Ascending aorta (tissue), 2 donors: ENCODE data around the gene MLX. TPM values are rescaled to one million over a fixed set of nuclear protein-coding genes. Genes with fewer than 3 reads are reported as not detected.
"Not testable (repeated sequence)": the region's sequence is repeated elsewhere in the genome, so short reads cannot be mapped to it uniquely, and the experiment has no call there.

Source experiments
- DNase-seq, 2 donors: peaks; one replicate each; pipeline ENCODE4 v3.0.0-alpha.2; 2019; ENCODE audit warnings: low spot score in 2 of 2
- H3K27ac ChIP-seq, 2 donors: fragments of 200-600 bp; sonication (generic); one replicate each; pipeline ENCODE4 v1.5.1; 2016 to 2017; ENCODE audit warnings: mild to moderate bottlenecking in 1 of 2
- H3K27me3 ChIP-seq: fragments of 200-600 bp; sonication (generic); one replicate; pipeline ENCODE4 v1.5.1; 2017
- H3K36me3 ChIP-seq, 2 donors: fragments of 200-600 bp; sonication (generic); one replicate each; pipeline ENCODE4 v1.5.1; 2016
- H3K4me1 ChIP-seq, 2 donors: fragments of 200-600 bp; sonication (generic); one replicate each; pipeline ENCODE4 v1.5.1; 2016 to 2017; ENCODE audit warnings: mild to moderate bottlenecking in 1 of 2
- H3K4me3 ChIP-seq, 2 donors: fragments of 200-600 bp; sonication (generic); one replicate each; pipeline ENCODE4 v1.5.1; 2016 to 2017; ENCODE audit warnings: mild to moderate bottlenecking in 1 of 2
- H3K9me3 ChIP-seq, 2 donors: fragments of 200-600 bp; sonication (generic); one replicate each; pipeline ENCODE4 v1.5.1; 2016
- intact Hi-C: fragments of 100-400 bp; cut with DNase I; formaldehyde crosslinking; loops from one replicate; pipeline ENCODE4 v1.15.1; 2023
- total RNA-seq: library from RNA; depleted of rRNA; stranded (reverse); fragments of >200 nt; gene quantifications from one replicate; pipeline ENCODE4 v1.1.0, GENCODE V29; 2016
- TF ChIP-seq, protein P1 (sequence below), 3 experiments: fragments of 200-600 bp in 2 of 3; fragments of 450-650 bp in 1 of 3; sonication (generic) in 2 of 3; IDR thresholded peaks; one replicate each; pipeline ENCODE4 v1.5.1; 2016 to 2019; ENCODE audit warnings: antibody characterized with exemption in 3 of 3, mild to moderate bottlenecking in 1 of 3, moderate library complexity in 1 of 3

Gene MLX
- total RNA-seq, 1 donor from 2014 or later = 15.8 TPM

DNA sequence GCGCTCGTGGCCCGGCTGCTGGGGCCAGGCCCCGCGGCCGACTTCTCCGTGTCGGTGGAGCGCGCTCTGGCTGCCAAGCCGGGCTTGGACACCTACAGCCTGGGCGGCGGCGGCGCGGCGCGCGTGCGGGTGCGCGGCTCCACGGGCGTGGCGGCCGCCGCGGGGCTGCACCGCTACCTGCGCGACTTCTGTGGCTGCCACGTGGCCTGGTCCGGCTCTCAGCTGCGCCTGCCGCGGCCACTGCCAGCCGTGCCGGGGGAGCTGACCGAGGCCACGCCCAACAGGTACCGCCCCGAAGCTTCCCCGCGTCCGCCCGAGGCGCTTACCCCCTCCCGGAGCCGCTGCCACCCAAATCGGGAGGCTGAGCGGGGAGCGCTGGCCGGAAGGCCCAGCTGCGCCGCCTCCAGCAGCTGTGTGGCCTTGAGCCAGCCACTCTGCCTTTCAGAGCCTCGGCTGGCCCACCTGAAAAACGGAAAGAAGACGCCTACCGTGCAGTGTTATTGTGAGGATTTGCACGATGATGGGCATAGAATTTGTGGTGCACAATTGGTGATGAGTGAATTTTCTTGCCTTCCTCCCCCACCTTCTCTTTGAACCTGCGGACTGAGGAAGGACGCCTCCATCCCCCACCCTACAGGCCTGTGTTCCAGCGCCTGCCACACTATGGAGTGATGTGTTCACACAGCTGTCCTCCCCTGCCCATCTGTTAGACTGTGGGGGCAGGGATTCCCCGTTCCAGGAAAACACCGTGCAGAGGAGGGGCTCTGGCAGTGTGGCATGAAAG lies 30.3 kb upstream of the MLX start:
- no peaks in the 10 kb centered on the region for H3K27me3 ChIP-seq
- peaks cover 18 to 30% of the 10 kb centered on the region in 2 donors for H3K36me3 ChIP-seq
- peaks cover 14 to 17% of the 10 kb centered on the region in 2 donors for H3K4me1 ChIP-seq
- peak overlapping the region; percentile 72 to 79 for H3K4me3 ChIP-seq
- DNase-seq = peak; percentile 63 to 91
- H3K9me3 ChIP-seq = no peaks in the 10 kb centered on the region
- peak overlapping the region; percentile 89 to 90 for H3K27ac ChIP-seq
- intact Hi-C loops = loop anchor here (1.0 to 5.0 kb wide), 5 partner anchors 18 to 114 kb away; partner anchors contain the start of genes CAVIN1, COASY and PSMC3IP
- TF ChIP-seq, protein P1, sequence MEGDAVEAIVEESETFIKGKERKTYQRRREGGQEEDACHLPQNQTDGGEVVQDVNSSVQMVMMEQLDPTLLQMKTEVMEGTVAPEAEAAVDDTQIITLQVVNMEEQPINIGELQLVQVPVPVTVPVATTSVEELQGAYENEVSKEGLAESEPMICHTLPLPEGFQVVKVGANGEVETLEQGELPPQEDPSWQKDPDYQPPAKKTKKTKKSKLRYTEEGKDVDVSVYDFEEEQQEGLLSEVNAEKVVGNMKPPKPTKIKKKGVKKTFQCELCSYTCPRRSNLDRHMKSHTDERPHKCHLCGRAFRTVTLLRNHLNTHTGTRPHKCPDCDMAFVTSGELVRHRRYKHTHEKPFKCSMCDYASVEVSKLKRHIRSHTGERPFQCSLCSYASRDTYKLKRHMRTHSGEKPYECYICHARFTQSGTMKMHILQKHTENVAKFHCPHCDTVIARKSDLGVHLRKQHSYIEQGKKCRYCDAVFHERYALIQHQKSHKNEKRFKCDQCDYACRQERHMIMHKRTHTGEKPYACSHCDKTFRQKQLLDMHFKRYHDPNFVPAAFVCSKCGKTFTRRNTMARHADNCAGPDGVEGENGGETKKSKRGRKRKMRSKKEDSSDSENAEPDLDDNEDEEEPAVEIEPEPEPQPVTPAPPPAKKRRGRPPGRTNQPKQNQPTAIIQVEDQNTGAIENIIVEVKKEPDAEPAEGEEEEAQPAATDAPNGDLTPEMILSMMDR (IDR thresholded peaks at IDR 0.05) = peak in 1 of 3 experiments; percentile 46

- intact Hi-C loops = loop anchor here (2.0 to 5.0 kb wide), 3 partner anchors 18 to 115 kb away; partner anchors contain the start of genes CAVIN1 and PSMC3IP
- H3K4me3 ChIP-seq = peak overlapping the region; percentile 72 to 79
- H3K36me3 ChIP-seq = peaks cover 23 to 38% of the 10 kb centered on the region in 2 donors
- TF ChIP-seq, protein P1 (IDR thresholded peaks at IDR 0.05) = no peak
- no peak for DNase-seq
- H3K4me1 ChIP-seq = peaks cover 14 to 15% of the 10 kb centered on the region in 2 donors
- peak overlapping the region; percentile 89 to 90 for H3K27ac ChIP-seq
- H3K27me3 ChIP-seq = no peaks in the 10 kb centered on the region
- no peaks in the 10 kb centered on the region for H3K9me3 ChIP-seq
Measured at GRCh38 chr17:42537156-42537805, 29.6 kb upstream of the MLX start.

GRCh38 chr17:42537826-42538451 lies 29.0 kb upstream of the MLX start:
- Histone ChIP-seq H3K4me1 (peaks cover 14 to 15% of the 10 kb centered on the region in 2 donors), H3K4me3 (no peak overlapping the region), H3K9me3 (no peaks in the 10 kb centered on the region), H3K27me3 (no peaks in the 10 kb centered on the region), H3K27ac (no peak overlapping the region), H3K36me3 (peaks cover 29 to 44% of the 10 kb centered on the region in 2 donors)
- intact Hi-C loops = loop anchor here (2.0 to 5.0 kb wide), 3 partner anchors 17 to 116 kb away; partner anchors contain the start of genes CAVIN1 and PSMC3IP
- TF ChIP-seq, protein P1 (IDR thresholded peaks at IDR 0.05) = no peak
- no peak for DNase-seq

- Histone ChIP-seq H3K4me3 (no peak overlapping the region), H3K27ac (no peak overlapping the region), H3K27me3 (no peaks in the 10 kb centered on the region), H3K4me1 (peaks cover 14 to 15% of the 10 kb centered on the region in 2 donors), H3K9me3 (no peaks in the 10 kb centered on the region), H3K36me3 (peaks cover 35 to 50% of the 10 kb centered on the region in 2 donors)
- no peak for DNase-seq
- intact Hi-C loops = loop anchor here (5.0 kb wide), 1 partner anchor 116 kb away; the partner anchor contains the start of gene CAVIN1
- TF ChIP-seq, protein P1 (IDR thresholded peaks at IDR 0.05) = no peak
Measured at GRCh38 chr17:42538482-42538881, 28.4 kb upstream of the MLX start.

GRCh38 chr17:42540558-42540957 lies 26.3 kb upstream of the MLX start:
- H3K27ac ChIP-seq, DNase-seq, H3K27me3 ChIP-seq, H3K4me1 ChIP-seq, H3K9me3 ChIP-seq, intact Hi-C loops, H3K4me3 ChIP-seq: not testable (repeated sequence)
- H3K36me3 ChIP-seq = peaks cover 47 to 57% of the 10 kb centered on the region in 2 donors
